ENCODE measurements around the gene OSBP2.
A peak's percentile ranks its signal among the peaks of the same experiment; 100 is the strongest.
"Not testable (repeated sequence)": the region's sequence is repeated elsewhere in the genome, so short reads cannot be mapped to it uniquely, and the experiment has no call there.

OSBP2 gene, protein sequence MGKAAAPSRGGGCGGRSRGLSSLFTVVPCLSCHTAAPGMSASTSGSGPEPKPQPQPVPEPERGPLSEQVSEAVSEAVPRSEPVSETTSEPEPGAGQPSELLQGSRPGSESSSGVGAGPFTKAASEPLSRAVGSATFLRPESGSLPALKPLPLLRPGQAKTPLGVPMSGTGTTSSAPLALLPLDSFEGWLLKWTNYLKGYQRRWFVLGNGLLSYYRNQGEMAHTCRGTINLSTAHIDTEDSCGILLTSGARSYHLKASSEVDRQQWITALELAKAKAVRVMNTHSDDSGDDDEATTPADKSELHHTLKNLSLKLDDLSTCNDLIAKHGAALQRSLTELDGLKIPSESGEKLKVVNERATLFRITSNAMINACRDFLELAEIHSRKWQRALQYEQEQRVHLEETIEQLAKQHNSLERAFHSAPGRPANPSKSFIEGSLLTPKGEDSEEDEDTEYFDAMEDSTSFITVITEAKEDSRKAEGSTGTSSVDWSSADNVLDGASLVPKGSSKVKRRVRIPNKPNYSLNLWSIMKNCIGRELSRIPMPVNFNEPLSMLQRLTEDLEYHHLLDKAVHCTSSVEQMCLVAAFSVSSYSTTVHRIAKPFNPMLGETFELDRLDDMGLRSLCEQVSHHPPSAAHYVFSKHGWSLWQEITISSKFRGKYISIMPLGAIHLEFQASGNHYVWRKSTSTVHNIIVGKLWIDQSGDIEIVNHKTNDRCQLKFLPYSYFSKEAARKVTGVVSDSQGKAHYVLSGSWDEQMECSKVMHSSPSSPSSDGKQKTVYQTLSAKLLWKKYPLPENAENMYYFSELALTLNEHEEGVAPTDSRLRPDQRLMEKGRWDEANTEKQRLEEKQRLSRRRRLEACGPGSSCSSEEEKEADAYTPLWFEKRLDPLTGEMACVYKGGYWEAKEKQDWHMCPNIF

DNA sequence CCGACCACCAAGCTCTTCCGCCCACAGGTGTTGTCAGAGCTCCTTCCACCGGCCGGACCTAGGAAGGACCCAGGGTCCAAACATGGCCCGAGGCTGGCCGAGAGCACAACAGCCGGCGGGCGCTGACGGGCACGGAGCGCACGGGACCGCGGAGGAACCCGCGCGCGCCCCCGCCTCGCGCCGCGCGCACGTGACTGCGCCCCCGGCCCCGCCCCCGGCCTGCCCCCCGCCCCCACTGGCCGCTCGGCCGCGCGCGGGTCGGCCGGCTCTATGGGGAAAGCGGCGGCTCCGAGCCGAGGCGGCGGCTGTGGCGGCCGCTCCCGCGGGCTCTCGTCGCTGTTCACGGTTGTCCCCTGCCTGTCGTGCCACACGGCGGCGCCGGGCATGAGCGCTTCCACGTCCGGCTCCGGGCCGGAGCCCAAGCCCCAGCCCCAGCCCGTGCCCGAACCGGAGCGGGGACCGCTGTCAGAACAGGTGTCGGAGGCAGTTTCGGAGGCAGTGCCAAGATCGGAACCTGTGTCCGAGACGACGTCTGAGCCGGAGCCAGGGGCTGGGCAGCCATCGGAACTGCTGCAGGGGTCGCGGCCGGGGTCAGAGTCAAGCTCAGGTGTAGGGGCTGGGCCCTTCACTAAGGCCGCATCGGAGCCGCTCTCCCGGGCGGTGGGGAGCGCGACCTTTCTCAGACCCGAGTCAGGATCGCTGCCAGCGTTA, at the start of gene OSBP2:
OSBP2 (plus strand) TSS at position 235 of the 711 bp plus-strand sequence; CDS start at position 271, 36 bp downstream.
- peak in 3 of 6 experiments; percentile 8 to 30 (median 24) for DNase-seq

DNA sequence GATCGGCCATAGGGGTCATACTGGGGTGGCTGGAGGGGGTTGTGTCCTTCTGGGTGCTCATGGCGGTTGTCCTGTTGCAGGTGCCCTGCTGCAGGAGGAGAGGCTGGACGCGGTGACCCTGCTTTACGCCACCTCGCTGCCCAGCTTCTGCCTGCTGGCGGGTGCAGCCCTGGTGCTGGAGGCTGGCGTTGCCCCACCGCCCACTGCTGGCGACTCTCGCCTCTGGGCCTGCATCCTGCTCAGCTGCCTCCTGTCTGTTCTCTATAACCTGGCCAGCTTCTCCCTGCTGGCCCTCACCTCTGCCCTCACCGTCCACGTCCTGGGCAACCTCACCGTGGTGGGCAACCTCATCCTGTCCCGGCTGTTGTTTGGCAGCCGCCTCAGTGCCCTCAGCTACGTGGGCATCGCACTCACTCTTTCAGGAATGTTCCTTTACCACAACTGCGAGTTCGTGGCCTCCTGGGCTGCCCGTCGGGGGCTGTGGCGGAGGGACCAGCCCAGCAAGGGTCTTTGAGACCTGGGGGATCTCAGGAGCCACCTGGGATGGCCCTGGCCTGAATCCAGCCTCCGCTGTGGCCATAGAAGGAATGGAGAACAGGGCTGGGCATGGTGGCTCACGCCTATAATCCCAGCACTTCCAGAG, 48.0 kb upstream of the OSBP2 start:
- no peak for DNase-seq

DNA sequence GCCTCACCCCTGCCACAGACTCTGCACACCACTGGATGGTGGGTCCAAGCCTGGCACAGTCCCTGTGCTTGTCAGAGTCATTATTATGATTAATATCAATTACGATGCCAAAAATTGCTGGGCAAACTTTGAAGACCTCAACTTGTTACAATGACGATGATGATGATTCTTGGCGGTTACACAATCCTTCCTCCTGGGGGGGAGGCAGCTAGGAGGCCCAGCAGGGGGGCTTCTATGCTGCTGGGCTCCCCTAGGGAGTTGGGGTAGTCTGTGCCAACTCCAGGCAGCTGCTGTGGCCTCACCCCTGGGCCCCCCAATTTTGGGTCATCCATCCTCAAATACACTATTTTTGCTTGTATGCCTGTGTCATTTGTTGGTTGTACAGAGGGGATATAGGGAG, 47.1 kb upstream of the OSBP2 start:
- no peak for DNase-seq

DNA sequence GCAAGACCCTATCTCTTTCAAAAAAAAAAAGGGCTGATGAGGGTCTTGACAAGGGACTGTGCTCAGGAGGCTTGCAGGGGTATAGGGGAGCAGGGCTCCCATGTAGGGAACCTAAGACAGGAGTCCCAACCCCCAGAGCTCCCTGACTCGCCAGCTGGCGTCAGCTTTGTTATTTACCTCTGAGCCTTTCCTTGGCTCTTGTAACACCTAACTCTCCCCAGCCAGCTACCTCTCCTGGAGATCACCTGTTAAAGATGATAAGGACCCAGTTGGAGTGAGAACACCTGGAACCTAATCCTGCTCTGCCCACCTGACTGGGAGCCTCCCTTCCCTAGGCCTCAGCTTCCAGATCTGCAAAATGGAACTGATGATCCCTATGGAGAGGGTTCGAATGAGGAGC, 45.8 kb upstream of the OSBP2 start:
- no peak for DNase-seq

DNA sequence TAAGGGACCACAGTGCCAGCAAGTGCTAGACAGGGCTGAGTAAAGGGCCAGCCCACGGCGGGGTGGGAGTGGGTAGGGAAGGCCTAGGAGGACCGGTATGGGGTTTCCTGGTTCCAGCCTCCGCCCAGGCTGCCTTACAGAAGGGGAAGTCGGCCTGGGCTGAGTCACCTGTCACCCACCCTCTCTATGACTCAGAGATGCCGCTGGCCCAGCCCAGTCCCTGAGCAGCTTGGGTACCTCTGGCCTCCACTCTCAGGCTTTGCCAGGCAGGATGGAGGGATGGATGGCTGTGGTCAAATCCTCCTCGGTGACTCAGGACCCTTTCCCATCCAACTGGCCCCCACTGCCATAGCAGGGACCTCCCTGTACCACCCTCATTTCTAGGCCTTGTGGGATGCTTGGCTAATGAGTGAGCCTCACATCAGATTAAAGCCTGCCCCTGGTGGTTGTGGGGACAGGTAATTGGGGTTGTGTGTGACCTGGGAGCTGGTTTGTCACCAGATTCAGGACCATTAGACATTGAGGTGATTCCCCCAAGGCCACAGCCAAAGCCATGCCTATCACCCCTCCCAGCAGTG, 45.2 kb upstream of the OSBP2 start:
- DNase-seq = no peak

DNA sequence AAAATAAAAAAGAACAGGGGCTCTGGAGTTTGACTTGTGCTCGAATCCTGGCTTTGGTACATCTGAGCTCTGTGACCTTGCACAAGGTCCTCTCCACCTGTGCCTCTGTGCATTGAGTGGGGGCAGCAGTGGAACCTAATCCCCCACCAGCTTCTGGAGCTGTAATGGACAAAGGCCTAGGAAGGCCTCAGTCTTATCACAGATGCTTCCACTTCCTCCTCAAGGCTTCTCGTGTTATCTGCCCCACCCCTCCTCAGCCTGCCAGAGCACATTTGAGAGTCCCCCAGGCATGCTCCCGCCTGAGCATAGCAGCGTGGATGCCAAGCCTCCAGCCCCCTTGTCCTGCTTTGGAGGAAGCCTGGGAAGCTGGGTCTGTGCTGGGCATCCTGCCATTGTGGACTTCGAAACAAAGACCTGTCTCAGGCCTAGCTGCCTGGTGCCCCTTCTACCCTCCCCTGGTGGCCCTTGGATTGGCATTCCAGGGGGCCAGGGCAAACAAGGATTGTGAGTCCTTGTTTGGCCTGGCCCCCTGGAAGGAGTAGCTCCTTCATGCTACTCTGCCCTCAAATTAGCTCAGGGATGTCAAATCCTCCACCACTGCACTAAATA, 44.1 kb upstream of the OSBP2 start:
- DNase-seq = no peak

DNA sequence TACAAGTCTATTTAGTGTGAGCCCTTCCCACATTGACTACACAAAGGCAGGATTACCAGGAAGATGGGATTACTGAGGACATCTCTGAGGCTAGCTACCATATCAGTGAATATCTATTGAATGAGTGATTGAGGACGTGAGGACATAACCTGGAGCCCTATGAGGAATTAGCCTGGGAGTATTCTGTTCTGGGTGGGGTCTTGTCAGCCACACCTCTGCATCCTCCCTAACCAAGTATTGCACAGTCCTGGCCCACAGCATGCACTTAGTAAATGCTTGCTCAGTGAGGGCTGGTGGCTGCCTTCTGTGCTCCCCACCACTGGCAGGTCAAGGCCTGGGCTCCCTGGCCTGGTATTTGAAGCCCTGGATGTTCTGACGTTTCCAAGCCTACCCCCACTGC, 41.8 kb upstream of the OSBP2 start:
- DNase-seq = no peak

DNA sequence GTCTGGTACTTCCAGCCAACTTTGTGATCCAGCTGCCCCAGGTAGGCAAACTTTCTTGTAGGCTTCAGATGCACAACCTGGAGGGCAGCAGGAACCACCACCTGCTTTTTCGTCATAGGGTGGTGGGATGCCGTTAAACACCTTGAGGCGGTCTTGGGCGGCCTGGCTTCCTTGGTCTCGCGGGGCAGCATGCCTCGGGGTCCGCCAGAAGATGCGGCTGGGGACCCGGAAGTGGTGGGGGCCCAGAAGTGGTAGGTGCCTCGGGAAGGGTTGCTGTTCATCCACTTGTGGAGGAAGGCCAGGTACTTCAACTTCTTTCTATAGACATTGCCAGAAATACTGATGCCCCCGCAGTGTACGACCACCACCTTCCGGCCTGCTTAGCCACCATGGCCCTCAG, 40.3 kb upstream of the OSBP2 start:
- no peak for DNase-seq

DNA sequence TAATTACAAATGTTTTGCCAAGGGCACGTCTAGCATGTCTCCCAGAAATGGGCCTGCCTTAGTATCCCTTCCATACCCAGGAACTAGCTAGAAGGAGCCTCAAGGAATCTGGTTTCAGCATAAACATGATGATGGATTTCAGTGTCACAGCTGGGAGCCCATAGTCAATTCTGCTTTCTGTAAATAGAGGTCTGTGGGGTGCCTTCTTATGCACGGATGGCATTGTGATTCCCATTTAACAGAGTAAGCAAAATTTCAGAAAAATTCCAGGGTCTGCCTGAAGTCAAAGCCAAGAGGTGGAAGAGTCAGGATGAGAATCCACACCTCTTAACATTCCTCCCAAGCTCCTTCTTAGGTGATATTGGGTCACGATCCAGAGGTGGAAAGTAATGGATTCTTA, 39.1 kb upstream of the OSBP2 start:
- no peak for DNase-seq

DNA sequence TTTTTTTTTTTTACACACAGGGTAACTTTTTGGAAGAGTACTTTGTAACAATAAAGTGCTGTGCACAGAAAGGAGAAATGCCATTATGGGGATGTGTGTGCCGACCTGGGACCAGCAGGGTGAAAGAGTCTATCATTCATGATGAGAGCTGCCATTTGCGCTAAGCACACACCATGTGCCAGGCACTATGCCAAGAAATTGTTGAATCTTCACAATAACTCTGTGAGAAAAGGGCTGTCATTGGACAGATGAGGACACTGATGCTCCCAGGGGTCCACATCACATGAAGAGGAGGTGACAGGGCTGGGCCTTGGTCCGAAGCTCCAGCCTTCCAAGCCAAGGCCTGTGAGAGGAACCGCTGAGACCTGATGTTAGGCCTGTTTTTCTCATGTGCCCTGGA, 32.6 kb upstream of the OSBP2 start:
- DNase-seq = no peak

DNA sequence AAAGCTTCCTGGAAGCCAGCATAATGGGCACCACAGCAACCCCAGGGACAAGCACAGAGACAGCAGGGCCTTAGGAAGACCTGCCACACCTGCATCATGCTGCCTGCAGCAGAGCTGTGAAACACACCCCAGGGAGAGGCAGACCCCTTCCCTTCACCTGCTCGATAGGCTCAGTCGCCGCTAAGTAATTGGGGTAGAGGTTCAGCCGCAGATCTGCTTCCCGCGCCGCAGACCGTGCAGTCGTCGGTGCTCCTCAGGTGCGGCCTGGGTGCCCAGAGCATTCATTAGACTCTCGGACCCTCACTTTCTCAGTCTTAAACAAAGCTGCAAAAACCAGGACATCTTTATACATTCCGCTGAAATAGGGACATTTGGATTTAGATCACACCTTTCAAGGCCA, 29.9 kb upstream of the OSBP2 start:
- no peak for DNase-seq

DNA sequence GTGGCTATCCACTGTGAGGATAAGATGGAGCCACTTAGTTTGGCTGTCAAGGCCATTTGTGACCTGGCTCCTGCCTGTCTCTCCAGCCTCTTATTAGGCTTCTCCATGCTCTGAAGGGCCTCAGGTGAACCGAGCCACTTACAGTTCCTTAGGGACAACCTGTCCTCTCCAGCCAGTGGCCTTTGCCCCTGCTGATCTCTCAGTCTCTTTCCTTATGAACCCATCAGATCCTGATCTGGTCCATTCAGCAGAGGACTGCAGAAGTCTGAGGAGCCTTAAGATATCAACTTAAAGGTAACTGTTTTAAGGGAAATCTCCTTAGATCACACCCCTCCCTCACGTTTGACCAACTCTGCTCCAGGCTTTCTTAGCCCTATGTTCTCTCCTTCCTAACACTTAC, 29.4 kb upstream of the OSBP2 start:
- DNase-seq = no peak

DNA sequence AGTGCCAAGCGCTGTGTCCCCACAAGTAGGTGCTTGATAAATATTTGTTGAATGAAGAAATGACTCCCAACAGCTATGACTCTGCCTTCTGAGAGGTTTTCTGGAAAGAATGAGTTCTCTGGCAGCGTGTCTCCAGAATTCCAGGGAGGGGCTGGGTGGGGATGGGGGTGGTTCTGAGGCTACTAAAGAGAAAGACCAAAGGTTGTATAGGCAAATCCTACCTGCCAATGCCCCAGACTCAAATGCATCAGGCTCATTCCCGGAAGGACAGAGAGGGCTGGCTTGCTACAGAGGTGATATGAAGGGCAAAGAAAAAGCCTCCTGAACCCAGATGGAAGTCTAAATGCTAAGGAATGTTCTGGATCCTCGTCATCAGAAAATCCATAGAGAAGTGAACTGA, 28.9 kb upstream of the OSBP2 start:
- no peak for DNase-seq

DNA sequence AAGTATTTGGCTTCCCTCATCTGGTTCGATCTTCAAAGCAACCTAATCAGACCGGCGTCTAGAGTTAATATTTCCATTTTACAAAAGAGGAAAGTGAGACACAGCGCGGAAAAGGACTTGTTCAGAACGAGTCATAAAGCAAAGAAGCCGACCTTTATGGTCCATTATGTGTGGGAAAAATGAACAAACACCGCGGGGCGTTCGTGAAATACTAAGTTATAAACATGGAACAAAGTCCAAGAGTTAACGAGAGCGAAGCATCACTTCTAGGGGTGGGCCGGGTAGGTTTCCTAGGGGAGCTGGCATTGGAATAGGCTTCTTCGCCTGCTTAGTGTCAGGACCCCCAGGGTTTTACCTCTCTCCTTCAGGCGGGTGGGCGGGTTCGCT, 27.6 kb upstream of the OSBP2 start:
- peak in 1 of 6 experiments; percentile 46 for DNase-seq

DNA sequence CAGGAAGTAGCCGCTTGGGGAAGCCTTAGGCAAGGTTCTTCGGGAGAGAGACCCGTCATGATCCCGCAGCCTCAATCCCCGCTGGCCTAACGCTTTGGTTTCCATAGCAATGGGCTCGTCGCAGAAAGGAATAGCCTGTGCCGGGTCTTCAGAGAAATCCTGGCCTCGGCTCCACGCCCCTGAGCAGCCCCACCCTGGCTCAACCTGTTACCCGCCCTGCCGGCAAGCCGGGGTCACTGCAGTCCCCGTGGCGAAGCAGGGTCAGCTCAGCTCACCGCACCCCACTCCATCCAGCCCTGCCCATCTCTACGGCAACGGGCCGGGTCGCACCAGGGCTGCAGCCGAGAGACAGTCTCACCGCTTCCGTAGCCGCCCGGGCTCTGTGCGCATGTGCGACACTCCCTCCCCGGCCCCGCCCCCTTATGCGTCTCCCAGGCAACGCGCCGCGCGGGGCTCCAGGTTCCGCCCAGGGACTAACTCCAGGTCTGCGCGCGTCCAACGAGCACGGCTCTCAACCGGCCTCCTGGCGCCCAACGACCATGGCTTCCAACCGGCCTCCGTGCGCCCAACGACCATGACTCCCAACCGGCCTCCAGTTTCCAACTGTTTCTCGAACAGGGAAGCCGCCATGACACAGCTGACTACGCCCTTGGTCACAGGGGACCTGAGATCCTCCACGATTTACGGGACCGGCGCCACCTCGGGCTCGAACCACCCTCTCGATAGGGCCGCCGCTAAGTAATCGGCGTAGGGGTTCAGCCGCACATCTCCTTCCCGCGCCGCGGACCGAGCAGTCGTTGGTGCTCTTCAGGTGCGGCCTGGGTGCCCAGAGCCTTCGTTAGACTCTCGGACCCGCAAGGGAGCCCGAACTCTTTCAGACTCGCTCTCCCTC, 26.9 kb upstream of the OSBP2 start, which contains the start of gene DUSP18:
DUSP18 (minus strand) TSS at position 382 of the 892 bp plus-strand sequence. CDS start 3,872 bp downstream, outside the sequence.
- DNase-seq = peak; percentile 85 to 96 (median 91)

DNA sequence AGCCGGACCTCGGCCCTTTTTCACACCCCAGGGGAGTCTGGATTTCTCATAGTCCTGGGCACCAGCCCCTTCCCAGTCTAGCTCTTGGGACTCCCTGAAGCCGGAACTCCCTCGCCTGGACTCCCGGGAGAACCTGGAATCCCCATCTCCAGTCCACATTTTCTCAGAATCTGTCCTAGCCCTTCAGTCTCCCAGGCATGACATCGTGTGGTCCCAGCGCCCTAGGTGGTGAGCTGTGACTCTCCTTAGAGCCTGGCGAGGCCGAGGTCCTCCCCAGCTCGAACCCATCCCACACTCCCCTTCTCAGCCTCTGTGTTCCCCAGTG, 26.3 kb upstream of the OSBP2 start:
- DNase-seq = peak in 1 of 6 experiments; percentile 18

DNA sequence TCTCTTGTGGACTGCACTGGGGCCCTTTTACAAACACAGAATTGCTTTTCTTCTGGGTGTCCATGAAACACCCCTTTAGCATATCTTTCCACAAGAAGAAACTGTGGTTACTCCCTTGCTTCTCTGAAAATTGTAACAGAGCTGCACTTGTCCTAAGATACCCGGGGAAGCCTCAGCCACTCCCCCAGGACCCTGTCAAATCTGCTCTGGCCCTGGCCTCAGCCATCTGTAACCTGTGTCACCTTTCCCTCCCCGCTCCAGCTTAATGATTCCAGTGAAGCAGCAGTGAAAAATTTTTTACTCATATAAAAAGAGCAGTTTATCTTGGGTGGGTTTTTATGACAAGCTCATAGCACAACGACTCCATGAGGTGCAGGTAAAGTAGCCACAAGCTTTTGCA, 23.6 kb upstream of the OSBP2 start:
- DNase-seq = no peak

DNA sequence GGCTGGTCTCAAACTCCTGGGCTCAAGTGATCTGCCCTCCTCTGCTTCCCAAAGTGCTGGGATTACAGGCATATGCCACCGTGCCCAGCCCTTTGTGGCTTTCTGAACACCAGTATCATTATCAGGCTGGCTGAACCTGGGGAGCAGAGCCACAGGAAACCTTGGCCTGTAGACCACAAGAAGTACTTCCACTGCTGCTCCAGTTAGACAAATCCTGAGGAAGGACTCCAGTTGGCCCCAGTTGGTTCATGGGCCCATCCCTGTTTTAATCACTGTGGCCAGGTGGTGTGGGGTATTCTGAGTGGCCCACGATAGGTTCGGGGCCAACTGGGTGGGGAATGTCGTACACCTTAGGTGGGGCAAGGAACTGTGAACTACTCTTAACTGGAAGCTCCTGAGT, 21.5 kb upstream of the OSBP2 start:
- DNase-seq = no peak

DNA sequence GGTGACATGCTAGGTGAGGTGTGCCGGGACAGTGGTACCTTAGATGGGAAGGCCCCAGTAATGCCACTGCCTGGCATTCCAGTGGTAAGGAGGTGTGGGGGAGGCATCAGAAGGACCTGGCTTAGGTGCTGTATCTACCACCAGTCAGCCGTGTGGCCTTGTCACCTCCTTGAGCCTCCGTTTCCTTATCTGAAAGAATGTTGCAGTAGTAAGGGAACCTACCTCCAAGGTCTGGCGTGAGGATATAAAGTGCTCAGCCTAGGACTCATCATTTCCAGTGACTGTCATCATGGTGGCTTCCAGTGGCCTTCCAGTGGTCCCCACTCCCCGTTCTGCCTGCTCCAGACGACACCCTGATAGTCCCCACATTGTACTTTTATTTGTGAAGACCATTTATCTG, 20.2 kb upstream of the OSBP2 start:
- no peak for DNase-seq

DNA sequence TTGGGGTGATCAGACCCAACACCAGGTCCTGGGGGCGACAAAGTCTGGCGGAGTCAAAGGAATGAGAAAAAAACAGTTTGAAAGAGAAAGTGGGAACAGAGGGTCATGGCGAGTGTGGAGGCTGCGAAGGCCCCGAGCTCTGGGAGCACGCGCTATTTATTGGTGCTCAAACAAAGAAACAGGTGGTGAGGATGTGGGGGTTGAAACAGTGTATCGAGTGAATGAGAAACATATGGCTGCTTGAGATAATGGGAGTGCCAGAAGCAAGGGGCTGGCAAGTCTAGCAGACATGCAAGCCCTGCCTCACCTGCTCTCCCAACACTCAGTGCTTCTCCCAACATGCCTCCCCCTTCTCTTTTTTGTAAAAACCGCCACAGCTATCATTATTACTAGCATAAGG, 19.2 kb upstream of the OSBP2 start:
- DNase-seq = no peak

DNA sequence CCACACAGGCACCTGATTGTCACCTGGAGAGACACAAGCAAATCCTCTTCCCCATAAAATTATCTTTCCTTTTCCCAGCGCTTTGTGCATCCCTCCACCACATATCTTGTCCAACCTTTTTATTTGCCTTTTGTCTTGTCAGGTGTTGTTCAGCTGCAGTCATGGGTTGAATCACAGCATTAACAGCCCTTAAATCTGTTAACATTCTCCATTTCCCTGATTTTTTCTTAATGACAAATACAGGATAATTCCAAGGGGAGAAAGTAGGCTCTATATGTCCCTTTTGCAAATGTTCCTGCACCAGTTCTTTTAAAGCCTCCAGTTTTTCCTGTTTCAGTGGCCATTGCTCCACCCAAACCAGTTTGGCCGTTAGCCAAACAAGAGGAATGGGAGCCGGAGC, 18.1 kb upstream of the OSBP2 start:
- DNase-seq = not testable (repeated sequence)

All from stimulated activated naive CD4-positive, alpha-beta T cell (primary cell).